Measurements from ENCODE around the gene MGAT4A. TPM values are rescaled to one million over a fixed set of nuclear protein-coding genes. Genes with fewer than 3 reads are reported as not detected.

Gene MGAT4A
- total and polyA plus RNA-seq, 4 donors: 16.1 to 43.7 (median 31.9) TPM

DNA sequence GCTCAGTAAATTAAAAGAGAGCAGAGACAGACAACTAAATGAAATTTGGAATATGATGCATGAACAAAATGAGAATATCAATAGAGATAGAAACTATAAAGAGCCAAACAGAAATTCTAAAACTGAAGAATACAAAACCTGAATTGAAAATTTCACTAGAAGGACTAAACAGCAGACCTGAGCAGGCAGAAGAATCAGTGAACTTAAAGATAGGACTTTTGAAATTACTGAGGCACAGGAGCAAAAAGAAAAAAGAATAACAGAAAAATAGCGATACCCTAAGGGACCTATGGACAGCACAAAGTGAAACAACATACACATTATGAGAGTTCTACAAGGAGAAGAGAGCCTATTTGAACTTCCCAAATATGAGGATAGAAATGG is 80.9 kb downstream of the MGAT4A start:
- no peak overlapping the region for H3K4me3 ChIP-seq
- H3K4me1 ChIP-seq (ENCODE audit: control insufficient read depth in 5 of 5, insufficient read depth in 5 of 5, low read length in 5 of 5): no peaks in the 10 kb centered on the region
- 90 to 96% methylated on average over 1 of the region's 1 CpG for WGBS, 2 donors
- H3K27ac ChIP-seq (ENCODE audit: low read depth in 1 of 2, low read length in 1 of 2): no peak overlapping the region
- DNase-seq (no peak), ATAC-seq (ENCODE audit: insufficient read depth, low FRiP score) (no peak)
- H3K36me3 ChIP-seq (ENCODE audit: control insufficient read depth in 4 of 4, insufficient read depth in 4 of 4, low read length in 4 of 4): peaks cover 0 to 8% (median 0%) of the 10 kb centered on the region in 4 donors
- no peaks in the 10 kb centered on the region for H3K27me3 ChIP-seq (ENCODE audit: control insufficient read depth in 3 of 3, insufficient read depth in 3 of 3, low read length in 2 of 3)
- TF ChIP-seq, protein P1, sequence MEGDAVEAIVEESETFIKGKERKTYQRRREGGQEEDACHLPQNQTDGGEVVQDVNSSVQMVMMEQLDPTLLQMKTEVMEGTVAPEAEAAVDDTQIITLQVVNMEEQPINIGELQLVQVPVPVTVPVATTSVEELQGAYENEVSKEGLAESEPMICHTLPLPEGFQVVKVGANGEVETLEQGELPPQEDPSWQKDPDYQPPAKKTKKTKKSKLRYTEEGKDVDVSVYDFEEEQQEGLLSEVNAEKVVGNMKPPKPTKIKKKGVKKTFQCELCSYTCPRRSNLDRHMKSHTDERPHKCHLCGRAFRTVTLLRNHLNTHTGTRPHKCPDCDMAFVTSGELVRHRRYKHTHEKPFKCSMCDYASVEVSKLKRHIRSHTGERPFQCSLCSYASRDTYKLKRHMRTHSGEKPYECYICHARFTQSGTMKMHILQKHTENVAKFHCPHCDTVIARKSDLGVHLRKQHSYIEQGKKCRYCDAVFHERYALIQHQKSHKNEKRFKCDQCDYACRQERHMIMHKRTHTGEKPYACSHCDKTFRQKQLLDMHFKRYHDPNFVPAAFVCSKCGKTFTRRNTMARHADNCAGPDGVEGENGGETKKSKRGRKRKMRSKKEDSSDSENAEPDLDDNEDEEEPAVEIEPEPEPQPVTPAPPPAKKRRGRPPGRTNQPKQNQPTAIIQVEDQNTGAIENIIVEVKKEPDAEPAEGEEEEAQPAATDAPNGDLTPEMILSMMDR (IDR thresholded peaks at IDR 0.05; ENCODE audit: control extremely low read depth, extremely low read depth): no peak
- H3K9me3 ChIP-seq (ENCODE audit: control insufficient read depth in 4 of 4, insufficient read depth in 3 of 4, low read length in 3 of 4): no peaks in the 10 kb centered on the region
- H3K9ac ChIP-seq (ENCODE audit: insufficient read depth in 1 of 2, low read length in 2 of 2): no peak overlapping the region

DNA sequence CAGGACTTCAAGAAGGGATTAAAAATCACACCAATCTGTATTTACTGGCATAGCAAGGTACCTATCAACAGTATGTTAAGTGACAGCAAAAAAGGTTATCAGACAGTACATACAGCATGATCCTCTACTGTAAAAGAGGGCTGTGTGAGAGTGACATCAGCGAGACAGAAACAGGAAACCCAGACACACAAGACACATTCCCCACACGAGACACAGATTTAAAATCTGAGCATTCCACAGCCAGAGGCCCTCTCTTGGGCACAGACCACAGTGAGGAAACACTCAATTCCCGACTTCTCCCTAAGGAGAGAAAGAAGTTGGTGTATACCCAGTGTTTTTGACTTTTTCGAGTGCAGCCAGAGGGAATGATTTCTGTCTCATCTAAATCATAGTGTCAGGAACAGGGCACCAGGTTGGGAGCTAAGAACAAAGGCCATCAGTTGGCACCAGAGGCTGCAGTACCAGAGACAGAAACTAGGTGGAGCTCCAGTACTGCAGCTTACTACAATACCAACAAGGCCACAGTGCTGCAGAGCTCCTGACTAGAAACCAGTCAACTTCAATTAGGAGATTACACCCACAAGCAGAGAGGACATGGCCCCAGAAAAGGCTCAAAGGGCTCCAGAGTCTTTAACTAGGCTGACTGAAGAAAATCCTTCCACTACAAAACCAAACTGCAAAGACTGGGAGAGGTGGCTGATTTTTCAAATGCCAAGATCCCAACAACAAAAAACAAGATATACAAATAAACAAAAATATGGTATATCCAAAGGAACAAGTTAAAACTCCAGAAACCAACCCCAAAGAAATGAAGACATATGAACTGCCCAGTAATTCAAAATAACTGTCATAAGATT is 81.6 kb downstream of the MGAT4A start:
- peak; percentile 97 for ATAC-seq (ENCODE audit: insufficient read depth, low FRiP score)
- DNase-seq: peak; percentile 81 to 88 (median 83)
- H3K36me3 ChIP-seq (ENCODE audit: control insufficient read depth in 4 of 4, insufficient read depth in 4 of 4, low read length in 4 of 4): peaks cover 0 to 8% (median 0%) of the 10 kb centered on the region in 4 donors
- H3K27me3 ChIP-seq (ENCODE audit: control insufficient read depth in 3 of 3, insufficient read depth in 3 of 3, low read length in 2 of 3): no peaks in the 10 kb centered on the region
- WGBS, 2 donors: 8 to 19% methylated on average over 4 of the region's 4 CpGs
- TF ChIP-seq, protein P1 (IDR thresholded peaks at IDR 0.05; ENCODE audit: control extremely low read depth, extremely low read depth): peak; percentile 99
- H3K27ac ChIP-seq (ENCODE audit: low read depth in 1 of 2, low read length in 1 of 2): peak overlapping the region in 1 of 2 donors; percentile 36
- H3K4me3 ChIP-seq: no peak overlapping the region
- H3K9ac ChIP-seq (ENCODE audit: insufficient read depth in 1 of 2, low read length in 2 of 2): no peak overlapping the region
- H3K4me1 ChIP-seq (ENCODE audit: control insufficient read depth in 5 of 5, insufficient read depth in 5 of 5, low read length in 5 of 5): no peaks in the 10 kb centered on the region
- no peaks in the 10 kb centered on the region for H3K9me3 ChIP-seq (ENCODE audit: control insufficient read depth in 4 of 4, insufficient read depth in 3 of 4, low read length in 3 of 4)

DNA sequence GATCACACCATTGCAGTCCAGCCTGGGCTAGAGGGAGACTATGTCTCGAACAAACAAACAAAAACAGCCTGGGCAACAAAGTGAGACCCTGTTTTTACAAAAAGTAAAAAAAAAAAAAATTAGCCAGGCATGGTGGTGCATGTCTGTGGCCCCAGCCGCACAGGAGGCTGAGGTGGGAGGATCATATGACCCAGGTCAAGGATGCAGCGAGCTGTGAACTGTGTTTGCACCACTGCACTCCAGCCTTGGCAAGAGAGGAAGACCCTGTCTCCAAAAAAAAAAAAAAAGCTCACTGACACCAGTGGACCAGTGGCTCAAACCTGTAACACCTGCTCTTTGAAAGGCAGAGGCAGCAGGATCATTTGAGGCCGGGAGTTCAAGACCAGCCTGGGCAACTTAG is 82.5 kb downstream of the MGAT4A start:
- Histone ChIP-seq H3K9ac (ENCODE audit: insufficient read depth in 1 of 2, low read length in 2 of 2) (no peak overlapping the region), H3K9me3 (ENCODE audit: control insufficient read depth in 4 of 4, insufficient read depth in 3 of 4, low read length in 3 of 4) (no peaks in the 10 kb centered on the region), H3K36me3 (ENCODE audit: control insufficient read depth in 4 of 4, insufficient read depth in 4 of 4, low read length in 4 of 4) (peaks cover 0 to 8% (median 1%) of the 10 kb centered on the region in 4 donors), H3K27ac (ENCODE audit: low read depth in 1 of 2, low read length in 1 of 2) (no peak overlapping the region), H3K4me1 (ENCODE audit: control insufficient read depth in 5 of 5, insufficient read depth in 5 of 5, low read length in 5 of 5) (no peaks in the 10 kb centered on the region), H3K4me3 (no peak overlapping the region), H3K27me3 (ENCODE audit: control insufficient read depth in 3 of 3, insufficient read depth in 3 of 3, low read length in 2 of 3) (no peaks in the 10 kb centered on the region)
- no peak for DNase-seq
- 92% methylated on average over 4 of the region's 4 CpGs for WGBS, 2 donors
- ATAC-seq (ENCODE audit: insufficient read depth, low FRiP score): no peak
- TF ChIP-seq, protein P1 (IDR thresholded peaks at IDR 0.05; ENCODE audit: control extremely low read depth, extremely low read depth): no peak
